ENCODE measurements around the gene PTPA.
"Not testable (repeated sequence)": the region's sequence is repeated elsewhere in the genome, so short reads cannot be mapped to it uniquely, and the experiment has no call there.

The PTPA gene

DNA sequence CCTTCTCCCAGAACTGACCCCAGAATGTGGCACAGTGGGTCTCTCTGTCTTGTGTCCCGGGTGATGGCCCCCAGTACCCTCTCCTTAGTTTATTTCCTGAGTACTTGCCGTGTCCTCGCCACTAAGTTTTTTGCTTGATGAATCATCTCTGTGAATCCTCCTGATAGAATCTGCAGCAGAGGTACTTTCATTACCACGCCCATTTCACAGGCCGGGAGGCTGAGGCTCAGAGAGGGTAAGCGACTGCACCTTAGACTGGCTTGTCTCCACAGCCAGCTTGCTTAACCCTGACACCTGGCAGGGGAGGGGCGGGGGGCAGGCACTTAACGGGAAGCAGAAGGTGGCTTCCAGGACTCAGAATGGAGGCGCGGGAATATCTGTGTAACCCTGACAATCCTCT, 74.8 kb downstream of the PTPA start:
- H3K4me3 ChIP-seq (ENCODE audit: low read depth, low read length) = no peak overlapping the region

GRCh38 chr9:129187042-129187441, 75.8 kb downstream of the PTPA start:
- TF ChIP-seq POLR2A (IDR thresholded peaks at IDR 0.05; ENCODE audit: extremely low read depth, insufficient read length) (no peak), MYC (IDR thresholded peaks at IDR 0.05; ENCODE audit: low read depth, low read length) (no peak)
- TF ChIP-seq, protein P1, sequence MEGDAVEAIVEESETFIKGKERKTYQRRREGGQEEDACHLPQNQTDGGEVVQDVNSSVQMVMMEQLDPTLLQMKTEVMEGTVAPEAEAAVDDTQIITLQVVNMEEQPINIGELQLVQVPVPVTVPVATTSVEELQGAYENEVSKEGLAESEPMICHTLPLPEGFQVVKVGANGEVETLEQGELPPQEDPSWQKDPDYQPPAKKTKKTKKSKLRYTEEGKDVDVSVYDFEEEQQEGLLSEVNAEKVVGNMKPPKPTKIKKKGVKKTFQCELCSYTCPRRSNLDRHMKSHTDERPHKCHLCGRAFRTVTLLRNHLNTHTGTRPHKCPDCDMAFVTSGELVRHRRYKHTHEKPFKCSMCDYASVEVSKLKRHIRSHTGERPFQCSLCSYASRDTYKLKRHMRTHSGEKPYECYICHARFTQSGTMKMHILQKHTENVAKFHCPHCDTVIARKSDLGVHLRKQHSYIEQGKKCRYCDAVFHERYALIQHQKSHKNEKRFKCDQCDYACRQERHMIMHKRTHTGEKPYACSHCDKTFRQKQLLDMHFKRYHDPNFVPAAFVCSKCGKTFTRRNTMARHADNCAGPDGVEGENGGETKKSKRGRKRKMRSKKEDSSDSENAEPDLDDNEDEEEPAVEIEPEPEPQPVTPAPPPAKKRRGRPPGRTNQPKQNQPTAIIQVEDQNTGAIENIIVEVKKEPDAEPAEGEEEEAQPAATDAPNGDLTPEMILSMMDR (IDR thresholded peaks at IDR 0.05; ENCODE audit: low read depth, low read length) = no peak
- TF ChIP-seq, protein P2, sequence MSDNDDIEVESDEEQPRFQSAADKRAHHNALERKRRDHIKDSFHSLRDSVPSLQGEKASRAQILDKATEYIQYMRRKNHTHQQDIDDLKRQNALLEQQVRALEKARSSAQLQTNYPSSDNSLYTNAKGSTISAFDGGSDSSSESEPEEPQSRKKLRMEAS (IDR thresholded peaks at IDR 0.05; ENCODE audit: low read depth, low read length) = no peak
- H3K4me3 ChIP-seq (ENCODE audit: low read depth, low read length) = no peak overlapping the region
- DNase-seq (ENCODE audit: low read depth) = no peak

More for the DNA sequence above, 74.8 kb downstream of the PTPA start:
- TF ChIP-seq, protein P2 (IDR thresholded peaks at IDR 0.05; ENCODE audit: low read depth, low read length) = no peak
- TF ChIP-seq POLR2A (IDR thresholded peaks at IDR 0.05; ENCODE audit: extremely low read depth, insufficient read length) (no peak), MYC (IDR thresholded peaks at IDR 0.05; ENCODE audit: low read depth, low read length) (no peak)
- TF ChIP-seq, protein P1 (IDR thresholded peaks at IDR 0.05; ENCODE audit: low read depth, low read length) = no peak
- DNase-seq (ENCODE audit: low read depth) = no peak

DNA sequence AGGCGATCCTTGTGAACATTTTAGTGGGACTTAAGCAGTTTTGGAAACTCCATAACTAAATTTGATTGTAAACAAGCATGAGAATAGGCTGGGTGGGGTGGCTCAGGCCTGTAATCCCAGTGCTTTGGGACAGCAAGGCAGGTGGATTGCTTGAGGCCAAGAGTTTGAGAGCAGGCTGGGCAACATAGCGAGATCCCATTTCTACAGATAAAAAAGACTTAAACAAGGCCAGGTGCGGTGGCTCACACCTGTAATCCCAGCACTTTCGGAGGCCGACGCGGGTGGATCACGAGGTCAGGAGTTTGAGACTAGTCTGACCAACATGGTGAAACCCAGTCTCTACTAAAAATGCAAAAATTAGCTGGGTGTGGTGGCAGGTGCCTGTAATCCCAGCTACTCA, 78.8 kb downstream of the PTPA start:
- not testable (repeated sequence) for H3K4me3 ChIP-seq (ENCODE audit: low read depth, low read length)

DNA sequence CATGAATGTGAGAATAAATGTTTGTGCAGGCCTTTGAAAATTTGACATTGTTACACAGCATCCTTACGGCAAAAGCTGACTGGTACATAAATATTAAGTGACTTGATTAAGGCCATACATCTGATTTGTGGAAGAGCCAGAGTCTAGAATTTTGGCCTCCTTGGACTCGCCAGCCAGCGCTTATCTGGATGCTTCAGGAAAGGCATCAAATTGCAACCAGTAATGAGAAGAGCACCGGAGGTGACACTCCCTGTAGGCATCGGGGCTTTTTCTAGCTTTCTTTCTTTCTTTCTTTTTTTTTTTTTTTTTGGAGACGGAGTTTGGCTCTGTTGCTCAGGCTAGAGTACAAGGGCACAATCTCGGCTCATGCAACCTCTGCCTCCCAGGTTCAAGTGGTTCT, 80.0 kb downstream of the PTPA start:
- no peak for DNase-seq (ENCODE audit: low read depth)
- no peak overlapping the region for H3K4me3 ChIP-seq (ENCODE audit: low read depth, low read length)
- TF ChIP-seq, protein P1 (IDR thresholded peaks at IDR 0.05; ENCODE audit: low read depth, low read length) = no peak

More for the DNA sequence above, 78.8 kb downstream of the PTPA start:
- DNase-seq (ENCODE audit: low read depth) = not testable (repeated sequence)

GRCh38 chr9:129193655-129194054, 82.4 kb downstream of the PTPA start:
- TF ChIP-seq, protein P2 (IDR thresholded peaks at IDR 0.05; ENCODE audit: low read depth, low read length) = no peak
- no peak for TF ChIP-seq MYC (IDR thresholded peaks at IDR 0.05; ENCODE audit: low read depth, low read length)
- TF ChIP-seq, protein P1 (IDR thresholded peaks at IDR 0.05; ENCODE audit: low read depth, low read length) = no peak
- TF ChIP-seq POLR2A (IDR thresholded peaks at IDR 0.05; ENCODE audit: extremely low read depth, insufficient read length) = no peak
- no peak overlapping the region for H3K4me3 ChIP-seq (ENCODE audit: low read depth, low read length)
- DNase-seq (ENCODE audit: low read depth) = no peak

- no peak overlapping the region for H3K4me3 ChIP-seq (ENCODE audit: low read depth, low read length)
- TF ChIP-seq, protein P2 (IDR thresholded peaks at IDR 0.05; ENCODE audit: low read depth, low read length) = no peak
- TF ChIP-seq, protein P1 (IDR thresholded peaks at IDR 0.05; ENCODE audit: low read depth, low read length) = no peak
- TF ChIP-seq POLR2A (IDR thresholded peaks at IDR 0.05; ENCODE audit: extremely low read depth, insufficient read length) (no peak), MYC (IDR thresholded peaks at IDR 0.05; ENCODE audit: low read depth, low read length) (no peak)
- DNase-seq (ENCODE audit: low read depth) = no peak
Measured at GRCh38 chr9:129194221-129194620, 83.0 kb downstream of the PTPA start.
